ENCODE results near the gene CSK.

CSK gene

GRCh38 chr15:74801311-74801997, 19.6 kb downstream of the CSK start:
- DNase-seq (ENCODE audit: low read depth): no peak

DNA sequence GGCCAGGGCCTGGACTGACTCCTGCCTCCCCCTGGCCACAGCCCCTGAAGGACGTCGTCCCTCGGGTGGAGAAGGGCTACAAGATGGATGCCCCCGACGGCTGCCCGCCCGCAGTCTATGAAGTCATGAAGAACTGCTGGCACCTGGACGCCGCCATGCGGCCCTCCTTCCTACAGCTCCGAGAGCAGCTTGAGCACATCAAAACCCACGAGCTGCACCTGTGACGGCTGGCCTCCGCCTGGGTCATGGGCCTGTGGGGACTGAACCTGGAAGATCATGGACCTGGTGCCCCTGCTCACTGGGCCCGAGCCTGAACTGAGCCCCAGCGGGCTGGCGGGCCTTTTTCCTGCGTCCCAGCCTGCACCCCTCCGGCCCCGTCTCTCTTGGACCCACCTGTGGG, 20.4 kb downstream of the CSK start:
- no peak for DNase-seq (ENCODE audit: low read depth)

DNA sequence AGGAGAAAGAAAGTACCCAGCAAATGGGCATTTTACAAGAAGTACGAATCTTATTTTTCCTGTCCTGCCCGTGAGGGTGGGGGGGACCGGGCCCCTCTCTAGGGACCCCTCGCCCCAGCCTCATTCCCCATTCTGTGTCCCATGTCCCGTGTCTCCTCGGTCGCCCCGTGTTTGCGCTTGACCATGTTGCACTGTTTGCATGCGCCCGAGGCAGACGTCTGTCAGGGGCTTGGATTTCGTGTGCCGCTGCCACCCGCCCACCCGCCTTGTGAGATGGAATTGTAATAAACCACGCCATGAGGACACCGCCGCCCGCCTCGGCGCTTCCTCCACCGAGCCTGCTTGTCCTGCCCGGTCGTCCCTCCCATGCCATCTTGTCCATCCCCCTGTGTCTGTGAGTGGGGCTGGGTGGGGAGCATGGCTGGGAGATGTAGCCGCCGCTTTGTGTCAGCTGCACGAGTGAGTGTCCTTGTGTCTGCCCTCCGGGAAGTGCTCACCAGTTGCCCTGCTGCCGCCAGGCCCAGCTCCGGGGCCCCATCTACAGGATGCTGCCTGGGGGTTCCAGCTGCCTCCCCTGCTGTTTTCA, 21.1 kb downstream of the CSK start:
- no peak for DNase-seq (ENCODE audit: low read depth)

GRCh38 chr15:74804935-74805334, 23.1 kb downstream of the CSK start:
- DNase-seq (ENCODE audit: low read depth): no peak

DNA sequence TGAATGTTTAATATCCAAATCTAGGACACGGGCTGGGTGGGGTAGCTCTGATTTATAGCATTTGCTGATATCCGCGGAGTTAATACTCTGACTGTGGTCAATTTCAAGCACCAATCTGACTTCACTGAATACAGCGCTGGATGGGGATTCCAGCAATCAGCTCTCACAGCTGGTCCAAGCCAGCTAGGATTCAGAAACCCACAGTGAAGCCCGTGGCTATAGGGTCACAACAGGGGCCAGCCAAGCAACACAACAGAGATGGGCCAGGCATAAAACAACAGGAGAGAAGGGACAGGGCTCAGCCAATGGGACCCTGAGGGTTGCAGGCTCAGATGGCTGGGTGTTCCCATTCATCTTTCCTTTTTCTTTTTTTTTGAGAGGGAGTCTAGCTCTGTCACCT, 25.4 kb downstream of the CSK start:
- DNase-seq (ENCODE audit: low read depth): no peak

DNA sequence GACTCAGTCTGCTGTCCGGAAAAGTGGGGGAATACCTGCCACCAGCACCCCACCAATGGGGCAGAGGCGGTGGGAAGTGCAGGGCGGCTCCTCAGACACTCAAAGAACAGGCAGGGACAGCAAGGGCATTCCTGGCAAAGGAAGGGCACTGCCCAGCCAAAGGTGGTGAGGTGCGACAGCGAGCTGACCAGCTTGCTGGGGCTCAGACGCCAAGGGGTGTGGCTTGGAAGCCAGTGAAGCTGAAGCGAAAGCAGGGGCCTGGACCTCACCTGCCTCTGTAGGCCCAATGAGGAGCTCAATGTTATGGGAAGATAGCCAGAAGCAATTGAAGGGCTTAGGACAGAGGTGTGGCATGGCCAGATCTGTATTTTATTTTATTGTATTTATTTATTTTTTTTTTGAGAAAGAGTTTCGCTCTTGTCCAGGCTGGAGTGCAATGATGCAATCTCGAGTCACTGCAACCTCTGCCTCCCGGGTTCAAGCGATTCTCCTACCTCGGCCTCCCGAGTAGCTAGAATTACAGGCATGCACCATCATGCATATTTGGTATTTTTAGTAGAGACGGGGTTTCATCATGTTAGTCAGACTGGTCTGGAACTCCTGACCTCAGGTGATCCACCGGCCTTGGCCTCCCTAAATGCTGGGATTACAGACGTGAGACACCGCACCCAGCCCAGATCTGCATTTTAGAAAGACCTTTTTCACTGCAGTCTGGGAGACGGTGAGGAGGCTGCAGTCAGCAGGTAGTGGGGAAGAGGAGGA, 26.4 kb downstream of the CSK start:
- DNase-seq (ENCODE audit: low read depth): no peak

DNA sequence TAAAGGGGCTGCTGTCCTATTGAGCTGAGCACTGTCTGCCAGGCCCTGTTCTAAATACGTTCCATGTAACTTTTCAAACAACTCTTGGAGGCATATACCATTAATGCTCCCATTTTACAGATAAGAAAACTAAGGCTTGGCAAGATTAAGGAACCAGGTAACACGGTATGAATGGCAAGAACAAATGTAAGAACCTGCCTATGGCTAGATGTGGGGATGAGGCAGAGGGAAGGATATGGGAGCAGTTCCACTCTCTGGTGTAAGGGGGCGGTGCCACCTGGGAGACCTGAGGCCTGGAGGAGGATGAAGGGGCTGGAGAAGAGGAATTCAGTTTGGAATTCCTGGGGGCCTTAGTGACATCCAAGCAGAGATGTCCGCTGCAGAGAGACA, 27.0 kb downstream of the CSK start:
- DNase-seq (ENCODE audit: low read depth): no peak

DNA sequence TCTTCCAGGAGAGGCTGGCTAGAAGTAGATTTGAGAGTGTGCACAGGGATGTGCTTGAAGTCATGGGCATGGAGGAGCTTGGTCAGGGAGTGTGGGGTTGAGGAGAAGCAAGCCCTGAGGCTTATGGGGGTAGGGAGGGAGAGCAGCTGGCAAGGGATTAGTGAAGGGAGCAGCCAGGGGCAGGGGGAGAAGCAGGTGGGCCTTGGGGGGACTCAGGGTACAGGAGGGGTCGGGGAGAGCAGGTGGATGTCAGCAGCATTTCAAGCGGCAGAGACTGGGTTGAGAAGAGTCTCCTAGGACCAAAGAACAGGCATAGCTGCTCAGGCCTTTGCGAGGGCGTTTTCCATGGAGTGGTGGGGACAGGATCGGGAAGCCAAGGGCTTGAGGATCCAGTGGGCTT, 27.4 kb downstream of the CSK start:
- DNase-seq (ENCODE audit: low read depth): no peak

GRCh38 chr15:74809956-74810355, 28.1 kb downstream of the CSK start:
- no peak for DNase-seq (ENCODE audit: low read depth)

- DNase-seq (ENCODE audit: low read depth): no peak
These were observed 30.7 kb downstream of the CSK start, which contains the start of gene LMAN1L for GRCh38 chr15:74812533-74812932. Gene LMAN1L, plus strand, starts transcription at chr15:74812835. Its CDS starts 20 bp downstream, at chr15:74812855.

DNA sequence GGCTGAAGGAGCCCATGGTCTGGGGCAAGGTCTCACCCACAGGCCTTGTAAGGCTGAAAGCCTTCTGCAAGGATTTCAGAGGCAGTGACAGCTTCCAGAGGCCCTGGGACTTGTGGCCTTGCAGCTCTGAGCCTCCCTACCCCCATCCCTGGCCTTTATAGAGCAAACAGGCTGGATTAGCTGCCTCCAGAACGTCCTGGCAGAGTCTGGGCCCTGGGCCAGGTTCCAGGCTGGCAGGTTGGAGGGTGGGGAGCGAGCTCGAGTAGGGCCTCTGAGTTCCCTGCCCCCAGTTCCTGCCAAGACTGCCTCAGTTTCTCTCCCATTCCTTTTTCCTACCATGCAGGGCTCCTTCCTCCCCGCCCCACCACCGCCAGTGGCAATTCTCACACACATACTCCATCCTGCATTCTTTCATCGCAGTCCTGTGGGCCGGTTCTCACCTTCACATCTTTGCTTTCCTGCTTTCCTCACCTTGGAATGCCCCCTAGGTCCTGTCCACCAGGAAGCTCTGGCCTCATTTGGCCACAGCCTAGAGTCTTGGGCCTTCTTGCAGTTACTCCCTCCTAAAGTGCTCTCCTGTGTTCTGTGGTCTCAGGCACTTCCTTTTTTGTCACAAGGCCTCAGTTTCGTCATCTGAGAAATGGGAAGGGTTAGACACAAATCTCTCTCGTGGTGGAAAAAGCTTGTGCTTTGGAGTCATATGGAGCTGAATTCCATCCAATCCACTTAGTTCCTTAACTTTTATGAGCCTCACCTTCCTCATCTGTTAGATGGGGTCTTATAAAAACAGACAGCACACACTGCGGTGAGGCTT, 33.4 kb downstream of the CSK start:
- DNase-seq (ENCODE audit: low read depth): no peak

DNA sequence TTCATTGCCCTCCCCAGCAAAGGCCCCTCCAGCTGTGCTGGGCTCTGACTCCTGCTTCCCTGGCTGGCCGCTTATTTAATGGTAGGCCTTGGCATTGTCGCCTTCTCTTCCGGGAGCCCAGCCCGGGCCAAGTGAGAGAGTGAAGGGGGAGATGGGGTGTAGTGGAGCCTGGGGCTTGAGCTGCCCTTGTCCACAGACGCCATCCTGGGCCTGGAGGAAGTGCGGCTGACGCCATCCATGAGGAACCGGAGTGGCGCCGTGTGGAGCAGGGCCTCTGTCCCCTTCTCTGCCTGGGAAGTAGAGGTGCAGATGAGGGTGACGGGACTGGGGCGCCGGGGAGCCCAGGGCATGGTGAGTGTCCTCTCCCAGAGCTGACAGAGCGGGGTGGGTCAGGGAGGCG, 34.1 kb downstream of the CSK start:
- no peak for DNase-seq (ENCODE audit: low read depth)

DNA sequence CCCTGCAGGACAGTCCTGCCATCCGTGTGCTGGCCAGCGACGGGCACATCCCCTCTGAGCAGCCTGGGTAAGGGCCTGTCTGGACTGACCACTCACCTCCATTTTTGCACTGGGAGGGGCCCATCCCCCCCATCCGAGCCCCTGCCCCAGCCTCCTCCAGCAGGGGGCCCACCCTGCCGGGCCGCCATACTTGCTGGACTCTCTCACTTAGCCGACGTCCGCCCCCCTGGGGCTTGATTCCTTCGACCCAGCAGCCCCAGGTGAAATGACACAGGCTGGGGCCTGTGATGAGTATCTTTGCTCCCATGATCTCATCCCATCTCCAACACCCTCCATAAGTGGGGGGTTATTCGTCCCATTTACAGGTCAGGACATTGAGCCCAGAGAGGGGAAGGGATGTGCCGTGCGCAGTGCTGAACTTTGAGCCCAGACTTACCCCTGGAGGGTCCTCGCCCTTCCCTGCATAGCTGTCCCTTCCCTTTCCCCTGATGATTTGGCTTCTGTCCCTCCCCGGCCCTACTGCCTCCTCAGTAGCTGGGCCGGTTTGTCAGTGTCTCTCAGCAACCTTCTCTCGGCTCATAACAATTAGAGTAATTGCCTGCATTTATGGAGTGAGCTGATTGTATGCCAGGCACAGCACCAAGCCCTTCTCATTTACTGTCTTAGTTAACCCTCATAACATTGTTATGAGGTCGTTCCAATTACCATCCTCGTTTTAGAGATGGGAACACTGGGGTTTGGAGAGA, 34.9 kb downstream of the CSK start:
- DNase-seq (ENCODE audit: low read depth): no peak

DNA sequence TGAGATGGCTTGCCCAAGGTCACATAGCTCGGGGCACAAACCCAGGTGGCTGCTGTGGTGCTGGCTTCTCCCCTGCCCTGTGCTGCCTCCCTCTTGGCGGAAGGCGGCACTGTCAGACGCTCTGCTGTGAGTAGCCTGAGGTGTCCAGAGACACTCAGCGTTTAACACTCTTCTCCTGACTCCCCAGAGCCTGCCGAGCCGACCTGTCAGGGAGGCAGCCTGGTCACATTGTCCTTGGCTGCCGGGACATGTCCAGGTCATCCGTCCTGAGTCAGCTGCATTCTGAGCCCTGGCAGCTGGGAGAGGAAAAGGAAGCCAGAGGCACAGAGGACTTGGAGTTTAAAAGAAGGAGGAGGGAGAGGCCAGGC, 35.5 kb downstream of the CSK start:
- no peak for DNase-seq (ENCODE audit: low read depth)

DNA sequence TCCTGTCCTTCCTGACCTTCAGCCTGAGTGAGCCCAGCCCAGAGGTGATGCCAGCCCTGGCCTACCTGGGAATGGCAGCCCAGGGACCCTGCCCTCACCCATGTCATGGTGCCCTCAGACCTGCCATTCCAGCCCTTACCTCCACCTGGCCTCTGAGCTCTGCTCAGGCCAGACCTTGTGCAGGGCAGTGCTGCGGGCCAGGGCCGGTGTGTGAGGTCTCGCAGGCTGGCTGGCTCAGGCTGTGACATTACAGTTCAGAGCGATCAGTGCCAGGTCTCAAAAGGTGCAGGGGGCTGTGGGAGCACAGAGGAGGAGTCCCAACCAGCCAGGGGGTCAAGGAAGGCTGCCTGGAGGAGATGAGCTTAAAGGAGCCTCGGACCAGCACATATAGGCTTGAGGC, 38.2 kb downstream of the CSK start:
- no peak for DNase-seq (ENCODE audit: low read depth)

GRCh38 chr15:74821091-74821789, 39.4 kb downstream of the CSK start:
- DNase-seq (ENCODE audit: low read depth): no peak

DNA sequence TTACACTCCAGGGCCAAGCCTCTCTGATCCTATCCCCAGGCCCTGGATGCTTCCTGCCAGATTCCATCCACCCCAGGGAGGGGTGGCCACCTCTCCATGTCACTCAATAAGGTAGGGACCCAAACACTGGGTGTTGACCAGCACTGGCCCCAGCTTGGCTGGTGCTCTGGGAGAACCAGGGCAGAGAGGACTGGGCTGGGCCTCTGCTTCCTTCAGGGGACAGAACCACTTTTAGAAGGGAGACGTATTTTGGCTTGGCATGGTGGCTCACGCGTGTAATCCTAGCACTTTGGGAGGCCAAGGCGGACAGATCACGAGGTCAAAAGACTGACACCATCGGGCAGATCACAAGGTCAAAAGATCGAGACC, 39.9 kb downstream of the CSK start:
- DNase-seq (ENCODE audit: low read depth): no peak

DNA sequence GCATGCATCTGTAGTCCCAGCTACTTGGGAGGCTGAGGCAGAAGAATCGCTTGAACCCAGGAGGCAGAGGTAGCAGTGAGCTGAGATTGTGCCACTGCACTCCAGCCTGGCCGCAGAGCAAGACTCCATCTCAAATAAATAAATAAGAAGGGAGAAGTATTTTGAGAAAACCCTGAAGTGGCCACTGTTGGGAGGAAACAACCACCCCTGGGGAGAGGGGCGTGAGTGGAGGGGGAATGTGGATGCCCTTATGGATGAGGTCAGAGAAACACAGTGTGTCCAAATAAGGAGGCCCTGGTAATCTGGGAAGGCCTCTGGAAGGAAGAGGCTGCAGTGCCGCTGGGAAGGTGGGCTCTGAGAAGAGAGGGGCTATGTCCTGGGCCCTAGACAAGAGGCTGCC, 40.4 kb downstream of the CSK start:
- no peak for DNase-seq (ENCODE audit: low read depth)

- no peak for DNase-seq (ENCODE audit: low read depth)
These were observed 41.4 kb downstream of the CSK start for GRCh38 chr15:74823324-74823723.

GRCh38 chr15:74824976-74825375, 43.1 kb downstream of the CSK start:
- DNase-seq (ENCODE audit: low read depth): no peak

- no peak for DNase-seq (ENCODE audit: low read depth)
These were observed 44.0 kb downstream of the CSK start for GRCh38 chr15:74825866-74826265.
